Stimulated activated CD8-positive, alpha-beta memory T cell treated with anti-CD3 and anti-CD28 coated beads, Interleukin-12 subunit alpha, Interleukin-12 subunit beta, amount 100 ng/mL, for 24 hours (primary cell): Measurements from ENCODE around the gene TMEM220.

Experiments used
- DNase-seq: peaks from one replicate; pipeline ENCODE4 v3.0.0-alpha.2; 2020; ENCODE audit errors: extremely low read depth

The TMEM220 gene

DNA sequence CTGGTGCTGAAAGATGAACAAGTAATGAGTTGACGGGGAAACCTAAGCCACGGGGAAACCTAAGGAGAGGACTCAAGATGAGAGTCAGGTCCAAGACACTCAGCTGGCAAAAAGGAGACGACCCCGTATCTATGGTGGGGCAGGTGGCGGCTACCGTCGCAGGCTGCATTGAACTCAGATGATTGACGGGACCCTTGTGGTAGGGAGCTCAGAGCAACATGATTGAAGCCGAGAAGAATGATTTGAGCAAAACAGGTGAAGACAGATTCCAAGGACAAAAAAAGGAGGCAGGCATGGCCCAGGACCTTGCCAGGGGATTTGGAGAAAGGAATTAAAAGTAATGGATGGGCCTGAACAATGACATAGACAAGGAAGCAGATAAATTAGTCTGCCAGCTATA lies 65.3 kb downstream of the TMEM220 start:
- DNase-seq: no peak
